Caco-2 (cell line): ENCODE results near the gene DPY19L1. TPM values are rescaled to one million over a fixed set of nuclear protein-coding genes. Genes with fewer than 3 reads are reported as not detected.

Source experiments
- BruUV-seq: library from RNA; stranded (reverse); fragments of 400-500 nt; replicated peaks from 2 replicates; lab custom pipeline; 2021; lab: Mats Ljungman, UMichigan
- CTCF ChIA-PET: fragments of 300-600 bp; sonication (Branson Sonifier 250); formaldehyde crosslinking; loops from one replicate; lab custom pipeline; 2022; ENCODE audit warnings: antibody characterized with exemption; lab: Charles Lee
- POLR2A ChIA-PET: fragments of 300-600 bp; sonication (Branson Sonifier 250); formaldehyde crosslinking; loops from one replicate; lab custom pipeline; 2022; ENCODE audit warnings: antibody characterized with exemption; lab: Charles Lee
- DNase-seq, 2 experiments: peaks; one replicate each; pipeline versions ENCODE4 v3.0.0 to v3.0.0-alpha.2; 2020 to 2022
- H3K27me3 ChIP-seq: replicated peaks from 2 replicates; pipeline ENCODE4 v1.6.0; 2011; ENCODE audit warnings: low read length; ENCODE audit not compliant: control insufficient read depth, insufficient read depth
- H3K36me3 ChIP-seq: 2 replicates; pipeline ENCODE4 v1.5.1; 2011; ENCODE audit warnings: low read length; ENCODE audit not compliant: control insufficient read depth, insufficient read depth
- H3K4me1 ChIP-seq: fragments of 250-450 bp; sonication (Bioruptor Pico); 2 replicates; pipeline ENCODE4 v1.5.1; 2020; ENCODE audit warnings: mild to moderate bottlenecking
- H3K4me3 ChIP-seq: 2 replicates; pipeline ENCODE4 v1.5.1; 2011; ENCODE audit warnings: low read depth, mild to moderate bottlenecking, control low read depth, low read length
- H3K9me3 ChIP-seq: fragments of 250-450 bp; sonication (Bioruptor Pico); 2 replicates; pipeline ENCODE4 v1.5.1; 2020; ENCODE audit warnings: mild to moderate bottlenecking, moderate library complexity
- H3K27ac Mint-ChIP-seq: one replicate; pipeline ENCODE4 v1.8.0; 2022; ENCODE audit warnings: mixed read lengths; ENCODE audit not compliant: unreplicated experiment
- H3K27me3 Mint-ChIP-seq: one replicate; pipeline ENCODE4 v1.8.0; 2022; ENCODE audit warnings: mixed read lengths; ENCODE audit not compliant: insufficient read depth, unreplicated experiment
- H3K36me3 Mint-ChIP-seq: one replicate; pipeline ENCODE4 v1.8.0; 2022; ENCODE audit warnings: mild to moderate bottlenecking, mixed read lengths; ENCODE audit not compliant: insufficient read depth, unreplicated experiment
- H3K4me1 Mint-ChIP-seq: one replicate; pipeline ENCODE4 v1.8.0; 2022; ENCODE audit warnings: low read depth, mixed read lengths; ENCODE audit not compliant: unreplicated experiment
- H3K4me3 Mint-ChIP-seq: one replicate; pipeline ENCODE4 v1.8.0; 2022; ENCODE audit warnings: mild to moderate bottlenecking, moderate library complexity, mixed read lengths; ENCODE audit not compliant: unreplicated experiment
- H3K9me3 Mint-ChIP-seq: one replicate; pipeline ENCODE4 v1.8.0; 2022; ENCODE audit warnings: mixed read lengths; ENCODE audit not compliant: unreplicated experiment
- CTCF ChIP-seq, 2 experiments: fragments of 200-600 bp in 1 of 2; IDR thresholded peaks; 1 replicate in 1 of 2; 2 replicates in 1 of 2; pipeline versions ENCODE4 v1.5.1 to v1.8.0; 2011 to 2022; ENCODE audit warnings: antibody characterized with exemption in 1 of 2, control low read depth in 1 of 2, inconsistent platforms in 1 of 2, low read depth in 1 of 2, low read length in 1 of 2, mild to moderate bottlenecking in 1 of 2, moderate library complexity in 1 of 2; ENCODE audit not compliant: insufficient read depth in 1 of 2, severe bottlenecking in 1 of 2, unreplicated experiment in 1 of 2
- intact Hi-C: fragments of 100-400 bp; cut with micrococcal nuclease; formaldehyde crosslinking; loops from one replicate; pipeline ENCODE4 v1.10.0; 2022; ENCODE audit not compliant: unreplicated experiment
- total RNA-seq: library from RNA; stranded (reverse); gene quantifications from 2 replicates; pipeline ENCODE4 v1.2.3, GENCODE V29; 2022

Gene DPY19L1
- total RNA-seq, 1 experiment from 2014 or later: 12.9 TPM

GRCh38 chr7:35032166-35032565 is 5.1 kb downstream of the DPY19L1 start:
- Histone ChIP-seq H3K9me3 (no peaks in the 10 kb centered on the region), H3K36me3 (no peaks in the 10 kb centered on the region), H3K27me3 (no peaks in the 10 kb centered on the region), H3K4me3 (no peak overlapping the region), H3K4me1 (0 out of 2 replicates have a peak, but pooled peaks cover 14% of the 10 kb centered on the region)
- ChIA-PET POLR2A (no interaction called here), CTCF (interaction anchor here (0.6 kb wide), 1 partner anchor 560 kb away, joined by 3 read pairs; no protein-coding TSS in a partner anchor)
- no TSS peak for BruUV-seq
- no peaks in the 10 kb centered on the region for H3K9me3 Mint-ChIP-seq
- intact Hi-C loops: loop anchor here (10.0 kb wide), 1 partner anchor 277 kb away; no protein-coding TSS in a partner anchor
- no peak overlapping the region for H3K4me3 Mint-ChIP-seq
- no peaks in the 10 kb centered on the region for H3K36me3 Mint-ChIP-seq
- H3K27me3 Mint-ChIP-seq: no peaks in the 10 kb centered on the region
- H3K4me1 Mint-ChIP-seq: peaks cover 7% of the 10 kb centered on the region
- H3K27ac Mint-ChIP-seq: no peak overlapping the region
- no peak for TF ChIP-seq CTCF (IDR thresholded peaks at IDR 0.05; ENCODE audit: insufficient read depth in 1 of 2, low read depth in 1 of 2, low read length in 1 of 2, severe bottlenecking in 1 of 2, unreplicated experiment in 1 of 2)
- DNase-seq: no peak

- DNase-seq: no peak
- H3K9me3 Mint-ChIP-seq: no peaks in the 10 kb centered on the region
- H3K27me3 ChIP-seq: no peaks in the 10 kb centered on the region
- no peaks in the 10 kb centered on the region for H3K36me3 ChIP-seq
- no TSS peak for BruUV-seq
- H3K36me3 Mint-ChIP-seq: no peaks in the 10 kb centered on the region
- CTCF ChIA-PET: no interaction called here
- H3K4me1 ChIP-seq: 0 out of 2 replicates have a peak, but pooled peaks cover 6% of the 10 kb centered on the region
- no peaks in the 10 kb centered on the region for H3K9me3 ChIP-seq
- H3K4me3 Mint-ChIP-seq: no peak overlapping the region
- H3K4me3 ChIP-seq: no peak overlapping the region
- intact Hi-C loops: loop anchor here (10.0 kb wide), 1 partner anchor 276 kb away; no protein-coding TSS in a partner anchor
- peaks cover 13% of the 10 kb centered on the region for H3K4me1 Mint-ChIP-seq
- H3K27me3 Mint-ChIP-seq: no peaks in the 10 kb centered on the region
- H3K27ac Mint-ChIP-seq: no peak overlapping the region
- POLR2A ChIA-PET: no interaction called here
- no peak for TF ChIP-seq CTCF (IDR thresholded peaks at IDR 0.05; ENCODE audit: insufficient read depth in 1 of 2, low read depth in 1 of 2, low read length in 1 of 2, severe bottlenecking in 1 of 2, unreplicated experiment in 1 of 2)
These were observed 6.4 kb downstream of the DPY19L1 start for GRCh38 chr7:35030848-35031247.

- Histone ChIP-seq H3K4me3 (no peak overlapping the region), H3K4me1 (no peaks in the 10 kb centered on the region), H3K36me3 (no peaks in the 10 kb centered on the region), H3K9me3 (no peaks in the 10 kb centered on the region), H3K27me3 (no peaks in the 10 kb centered on the region)
- Mint-ChIP-seq H3K9me3 (no peaks in the 10 kb centered on the region), H3K27ac (no peak overlapping the region), H3K4me3 (no peak overlapping the region), H3K27me3 (no peaks in the 10 kb centered on the region), H3K36me3 (no peaks in the 10 kb centered on the region), H3K4me1 (peaks cover 6% of the 10 kb centered on the region)
- CTCF ChIA-PET: no interaction called here
- POLR2A ChIA-PET: no interaction called here
- BruUV-seq: no TSS peak
- intact Hi-C loops: no loop called here
- TF ChIP-seq CTCF (IDR thresholded peaks at IDR 0.05; ENCODE audit: insufficient read depth in 1 of 2, low read depth in 1 of 2, low read length in 1 of 2, severe bottlenecking in 1 of 2, unreplicated experiment in 1 of 2): no peak
- no peak for DNase-seq
These were observed 8.0 kb downstream of the DPY19L1 start for GRCh38 chr7:35029311-35029710.
